ENCODE measurements around the gene UCK2. TPM values are rescaled to one million over a fixed set of nuclear protein-coding genes. Genes with fewer than 3 reads are reported as not detected.

The UCK2 gene
- polyA plus RNA-seq, 3 donors = 12.4 to 15.4 (median 12.8) TPM

GRCh38 chr1:165947797-165948455 lies 120.5 kb downstream of the UCK2 start:
- no peaks in the 10 kb centered on the region for H3K9me3 ChIP-seq (replicated peaks in 1 of 2; ENCODE audit: control insufficient read depth in 1 of 2, insufficient read depth in 1 of 2, low read length in 2 of 2)
- H3K79me2 ChIP-seq (ENCODE audit: insufficient read depth, low read length) = no peaks in the 10 kb centered on the region
- intact Hi-C loops (cut with micrococcal nuclease) = no loop called here
- H3K9ac ChIP-seq (ENCODE audit: insufficient read depth, low read length, poor library complexity, severe bottlenecking) = no peak overlapping the region
- Mint-ChIP-seq H3K4me3 (no peak overlapping the region), H3K27me3 (ENCODE audit: low read depth in 3 of 3) (peaks cover 3 to 10% (median 4%) of the 10 kb centered on the region in 3 donors), H3K36me3 (no peaks in the 10 kb centered on the region), H3K27ac (no peak overlapping the region), H3K9me3 (no peaks in the 10 kb centered on the region), H3K4me1 (no peaks in the 10 kb centered on the region)
- no peaks in the 10 kb centered on the region for H3K36me3 ChIP-seq (replicated peaks in 1 of 2; ENCODE audit: control insufficient read depth in 1 of 2, insufficient read depth in 2 of 2, low read length in 2 of 2)
- H2AFZ ChIP-seq (ENCODE audit: insufficient read depth, low read depth, low read length, poor library complexity, severe bottlenecking) = no peak overlapping the region
- no peaks in the 10 kb centered on the region for H3K27me3 ChIP-seq (ENCODE audit: control insufficient read depth in 2 of 2, insufficient read depth in 2 of 2, low read length in 2 of 2)
- TF ChIP-seq, protein P1, sequence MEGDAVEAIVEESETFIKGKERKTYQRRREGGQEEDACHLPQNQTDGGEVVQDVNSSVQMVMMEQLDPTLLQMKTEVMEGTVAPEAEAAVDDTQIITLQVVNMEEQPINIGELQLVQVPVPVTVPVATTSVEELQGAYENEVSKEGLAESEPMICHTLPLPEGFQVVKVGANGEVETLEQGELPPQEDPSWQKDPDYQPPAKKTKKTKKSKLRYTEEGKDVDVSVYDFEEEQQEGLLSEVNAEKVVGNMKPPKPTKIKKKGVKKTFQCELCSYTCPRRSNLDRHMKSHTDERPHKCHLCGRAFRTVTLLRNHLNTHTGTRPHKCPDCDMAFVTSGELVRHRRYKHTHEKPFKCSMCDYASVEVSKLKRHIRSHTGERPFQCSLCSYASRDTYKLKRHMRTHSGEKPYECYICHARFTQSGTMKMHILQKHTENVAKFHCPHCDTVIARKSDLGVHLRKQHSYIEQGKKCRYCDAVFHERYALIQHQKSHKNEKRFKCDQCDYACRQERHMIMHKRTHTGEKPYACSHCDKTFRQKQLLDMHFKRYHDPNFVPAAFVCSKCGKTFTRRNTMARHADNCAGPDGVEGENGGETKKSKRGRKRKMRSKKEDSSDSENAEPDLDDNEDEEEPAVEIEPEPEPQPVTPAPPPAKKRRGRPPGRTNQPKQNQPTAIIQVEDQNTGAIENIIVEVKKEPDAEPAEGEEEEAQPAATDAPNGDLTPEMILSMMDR (IDR thresholded peaks at IDR 0.05) = no peak
- no peaks in the 10 kb centered on the region for H3K4me1 ChIP-seq (ENCODE audit: control insufficient read depth in 1 of 2, insufficient read depth in 2 of 2, low read length in 2 of 2)
- no peak overlapping the region for H3K4me3 ChIP-seq (replicated peaks in 1 of 3; ENCODE audit: low read depth in 2 of 3, low read length in 3 of 3)
- WGBS (ENCODE audit: insufficient coverage) = 85% methylated on average over 2 of the region's 6 CpGs
- H3K4me2 ChIP-seq (replicated peaks; ENCODE audit: extremely low read depth, low read length, poor library complexity, severe bottlenecking) = no peak overlapping the region
- DNase-seq = no peak
- no peaks in the 10 kb centered on the region for H4K20me1 ChIP-seq (ENCODE audit: insufficient read depth, low read length)
- no peak overlapping the region for H3K27ac ChIP-seq (ENCODE audit: low read depth in 1 of 2, low read length in 2 of 2)

DNA sequence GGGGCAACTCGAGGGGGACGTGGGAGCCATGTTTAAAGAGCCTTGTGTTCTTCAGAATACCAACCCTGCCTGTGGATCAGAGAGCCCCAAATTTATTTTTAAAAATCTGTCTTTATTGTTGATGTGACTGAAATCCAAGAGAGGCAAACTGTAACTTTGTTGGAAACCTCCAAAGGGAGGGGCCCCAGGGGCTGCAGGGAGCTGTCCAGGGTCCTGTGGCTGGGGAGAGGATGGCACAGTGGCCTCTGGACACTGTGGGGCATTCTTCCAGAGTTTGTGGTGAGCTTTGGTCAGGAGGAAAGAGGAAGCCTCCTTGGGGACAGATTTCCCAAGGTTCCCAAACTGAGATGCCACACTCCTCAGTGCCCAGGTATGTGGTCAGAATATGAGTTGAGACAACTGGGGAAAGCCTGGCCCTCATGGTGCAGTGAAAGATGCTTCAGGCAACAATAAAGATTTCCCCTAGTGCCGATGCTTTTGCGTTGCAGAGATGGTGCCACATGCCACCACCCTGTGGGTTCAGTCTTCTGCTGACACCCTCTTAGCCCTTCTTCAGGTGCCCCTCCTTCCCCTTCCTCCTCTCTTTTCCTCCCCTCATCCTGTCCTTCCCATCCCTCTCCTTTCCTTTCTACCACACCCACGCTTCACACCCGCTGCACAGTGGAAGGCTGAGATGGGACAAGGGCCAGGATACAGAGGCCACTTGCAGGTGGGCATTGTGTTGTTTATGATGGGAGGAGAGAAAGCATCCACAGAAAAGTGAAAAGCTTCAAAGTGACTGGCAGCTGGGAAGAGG lies 122.1 kb downstream of the UCK2 start:
- 94% methylated on average over 2 of the region's 6 CpGs for WGBS (ENCODE audit: insufficient coverage)
- Histone ChIP-seq H3K27me3 (ENCODE audit: control insufficient read depth in 2 of 2, insufficient read depth in 2 of 2, low read length in 2 of 2) (no peaks in the 10 kb centered on the region), H2AFZ (ENCODE audit: insufficient read depth, low read depth, low read length, poor library complexity, severe bottlenecking) (no peak overlapping the region), H3K79me2 (ENCODE audit: insufficient read depth, low read length) (no peaks in the 10 kb centered on the region), H3K27ac (ENCODE audit: low read depth in 1 of 2, low read length in 2 of 2) (no peak overlapping the region), H3K36me3 (replicated peaks in 1 of 2; ENCODE audit: control insufficient read depth in 1 of 2, insufficient read depth in 2 of 2, low read length in 2 of 2) (no peaks in the 10 kb centered on the region), H3K4me3 (replicated peaks in 1 of 3; ENCODE audit: low read depth in 2 of 3, low read length in 3 of 3) (no peak overlapping the region), H3K9me3 (replicated peaks in 1 of 2; ENCODE audit: control insufficient read depth in 1 of 2, insufficient read depth in 1 of 2, low read length in 2 of 2) (no peaks in the 10 kb centered on the region), H3K4me2 (replicated peaks; ENCODE audit: extremely low read depth, low read length, poor library complexity, severe bottlenecking) (no peak overlapping the region), H3K9ac (ENCODE audit: insufficient read depth, low read length, poor library complexity, severe bottlenecking) (no peak overlapping the region), H3K4me1 (ENCODE audit: control insufficient read depth in 1 of 2, insufficient read depth in 2 of 2, low read length in 2 of 2) (no peaks in the 10 kb centered on the region), H4K20me1 (ENCODE audit: insufficient read depth, low read length) (no peaks in the 10 kb centered on the region)
- Mint-ChIP-seq H3K27ac (no peak overlapping the region), H3K4me1 (no peaks in the 10 kb centered on the region), H3K9me3 (no peaks in the 10 kb centered on the region), H3K36me3 (no peaks in the 10 kb centered on the region), H3K4me3 (no peak overlapping the region), H3K27me3 (ENCODE audit: low read depth in 3 of 3) (peaks cover 1 to 9% (median 5%) of the 10 kb centered on the region in 3 donors)
- TF ChIP-seq, protein P1 (IDR thresholded peaks at IDR 0.05) = no peak
- intact Hi-C loops (cut with micrococcal nuclease) = no loop called here
- no peak for DNase-seq

Measured in CD14-positive monocyte (primary cell).